OCI-LY7 (cell line): ENCODE measurements around the gene RNF175. TPM values are rescaled to one million over a fixed set of nuclear protein-coding genes. Genes with fewer than 3 reads are reported as not detected.

Experiments used
- BruUV-seq: library from RNA; stranded (reverse); fragments of 400-500 nt; replicated peaks from 2 replicates; lab custom pipeline; 2021; lab: Mats Ljungman, UMichigan
- CTCF ChIA-PET: fragments of 300-600 bp; sonication (Branson Sonifier 250); formaldehyde crosslinking; loops from one replicate; lab custom pipeline; 2022; ENCODE audit warnings: antibody characterized with exemption; ENCODE audit not compliant: unreplicated experiment; lab: Charles Lee
- POLR2A ChIA-PET: fragments of 300-600 bp; sonication (Branson Sonifier 250); formaldehyde crosslinking; loops from one replicate; lab custom pipeline; 2022; ENCODE audit warnings: antibody characterized with exemption; lab: Charles Lee
- DNase-seq: peaks from one replicate; pipeline ENCODE4 v3.0.0-alpha.2; 2015; ENCODE audit warnings: low spot score
- H2AFZ ChIP-seq: fragments of 200-600 bp; sonication (generic), shearing (Covaris generic); 2 replicates; pipeline ENCODE4 v1.6.1; 2014; ENCODE audit warnings: mild to moderate bottlenecking, antibody characterized with exemption, low read length, moderate library complexity
- H3K27ac ChIP-seq: fragments of 200-600 bp; sonication (generic); 2 replicates; pipeline ENCODE4 v1.5.1; 2014; ENCODE audit warnings: mixed run types, low read depth, mild to moderate bottlenecking, moderate library complexity, low read length, inconsistent platforms; ENCODE audit not compliant: poor library complexity, severe bottlenecking
- H3K36me3 ChIP-seq: fragments of 200-600 bp; sonication (generic); 2 replicates; pipeline ENCODE4 v1.6.1; 2014; ENCODE audit warnings: mild to moderate bottlenecking, antibody characterized with exemption, low read length, moderate library complexity, mixed read lengths; ENCODE audit not compliant: insufficient read depth
- H3K4me1 ChIP-seq: fragments of 200-600 bp; sonication (generic); 2 replicates; pipeline ENCODE4 v1.5.1; 2014; ENCODE audit warnings: mild to moderate bottlenecking, low read length; ENCODE audit not compliant: insufficient read depth, poor library complexity, severe bottlenecking
- H3K4me2 ChIP-seq: fragments of 200-600 bp; sonication (generic); 2 replicates; pipeline ENCODE4 v1.6.1; 2014; ENCODE audit warnings: mild to moderate bottlenecking, low read length
- H3K4me3 ChIP-seq: fragments of 200-600 bp; sonication (generic); 2 replicates; pipeline ENCODE4 v1.5.1; 2014; ENCODE audit warnings: mild to moderate bottlenecking, low read depth, low read length; ENCODE audit not compliant: poor library complexity, severe bottlenecking
- H3K79me2 ChIP-seq: fragments of 200-600 bp; sonication (generic); 2 replicates; pipeline ENCODE4 v1.6.1; 2016; ENCODE audit warnings: low read depth, mild to moderate bottlenecking, low read length, moderate library complexity, mixed read lengths; ENCODE audit not compliant: insufficient read depth
- H3K9me2 ChIP-seq: fragments of 200-600 bp; sonication (generic); 2 replicates; pipeline ENCODE4 v1.6.1; 2016; ENCODE audit warnings: mild to moderate bottlenecking, low read length, mixed read lengths; ENCODE audit not compliant: insufficient read depth
- H3K9me3 ChIP-seq: fragments of 200-600 bp; sonication (generic); 2 replicates; pipeline ENCODE4 v1.6.1; 2014; ENCODE audit warnings: mild to moderate bottlenecking, mixed run types, low read length, mixed read lengths
- H4K20me1 ChIP-seq: fragments of 200-600 bp; sonication (generic); 2 replicates; pipeline ENCODE4 v1.6.1; 2014; ENCODE audit warnings: mild to moderate bottlenecking, antibody characterized with exemption, low read length, moderate library complexity, mixed read lengths; ENCODE audit not compliant: insufficient read depth
- CTCF ChIP-seq: fragments of 200-600 bp; sonication (generic); conservative IDR thresholded peaks from 2 replicates; pipeline ENCODE4 v1.5.1; 2014; ENCODE audit warnings: mild to moderate bottlenecking, antibody characterized with exemption, low read length, moderate library complexity, mixed read lengths
- EZH2phosphoT487 ChIP-seq: fragments of 200-600 bp; sonication (generic); IDR thresholded peaks from 2 replicates; pipeline ENCODE4 v1.6.1; 2018; ENCODE audit warnings: low read depth, borderline replicate concordance, mild to moderate bottlenecking, mixed run types, antibody characterized with exemption, low read length, moderate library complexity, mixed read lengths
- intact Hi-C: fragments of 100-400 bp; cut with micrococcal nuclease; formaldehyde crosslinking; loops from one replicate; pipeline ENCODE4 v1.10.0; 2022; ENCODE audit not compliant: unreplicated experiment
- total RNA-seq, 2 experiments: library from RNA; depleted of rRNA in 1 of 2; stranded (reverse); fragments of >200 nt in 1 of 2; shearing (Covaris generic) in 1 of 2; gene quantifications; 2 replicates each; pipeline ENCODE4 v1.2.3, GENCODE V29; 2014 to 2022

Gene RNF175
- total RNA-seq, 2 experiments from 2014 or later: 0.25 TPM; not detected in 1

- BruUV-seq: no TSS peak
Observed at GRCh38 chr4:153788051-153788412, 28.2 kb upstream of the RNF175 start.

GRCh38 chr4:153787575-153787974 lies 27.8 kb upstream of the RNF175 start:
- intact Hi-C loops: no loop called here

More at GRCh38 chr4:153788051-153788412, 28.2 kb upstream of the RNF175 start:
- Histone ChIP-seq H2AFZ (no peak overlapping the region), H3K9me3 (no peaks in the 10 kb centered on the region), H3K4me1 (no peaks in the 10 kb centered on the region), H3K4me2 (no peak overlapping the region), H3K79me2 (no peaks in the 10 kb centered on the region), H3K4me3 (no peak overlapping the region), H3K36me3 (no peaks in the 10 kb centered on the region), H3K27ac (no peak overlapping the region), H4K20me1 (no peaks in the 10 kb centered on the region), H3K9me2 (no peaks in the 10 kb centered on the region)
- ChIA-PET POLR2A (interaction anchor here (1.5 kb wide), 1 partner anchor 9 kb away, joined by 5 read pairs; no protein-coding TSS in a partner anchor), CTCF (no interaction called here)
- no peak for DNase-seq
- TF ChIP-seq CTCF (no peak), EZH2phosphoT487 (no peak)
- intact Hi-C loops: no loop called here

More at GRCh38 chr4:153787575-153787974, 27.8 kb upstream of the RNF175 start:
- no peak for DNase-seq
- Histone ChIP-seq H3K9me3 (no peaks in the 10 kb centered on the region), H3K4me3 (no peak overlapping the region), H2AFZ (no peak overlapping the region), H3K4me1 (no peaks in the 10 kb centered on the region), H3K4me2 (no peak overlapping the region), H3K9me2 (no peaks in the 10 kb centered on the region), H3K27ac (no peak overlapping the region), H3K79me2 (no peaks in the 10 kb centered on the region), H4K20me1 (no peaks in the 10 kb centered on the region), H3K36me3 (no peaks in the 10 kb centered on the region)
- ChIA-PET CTCF (no interaction called here), POLR2A (interaction anchor here (1.5 kb wide), 1 partner anchor 9 kb away, joined by 5 read pairs; no protein-coding TSS in a partner anchor)
- BruUV-seq: no TSS peak
- TF ChIP-seq CTCF (no peak), EZH2phosphoT487 (no peak)
